Activated naive CD4-positive, alpha-beta T cell treated with anti-CD3 and anti-CD28 coated beads, Interleukin-2, amount 50 U/mL, for 72 hours (primary cell): ENCODE results near the gene JMY. TPM values are rescaled to one million over a fixed set of nuclear protein-coding genes. Genes with fewer than 3 reads are reported as not detected.

Experiments
- ATAC-seq, 2 donors: fragments of 150-1000 bp; cut with Tn5 transposase; 2 replicates each; pipeline ENCODE4 v1.10.0; 2021; ENCODE audit warnings: mild to moderate bottlenecking in 2 of 2, moderate library complexity in 2 of 2
- DNase-seq, 2 donors: peaks; one replicate each; pipeline ENCODE4 v3.0.0; 2021 to 2022; ENCODE audit warnings: low spot score in 2 of 2
- H3K27ac Mint-ChIP-seq, 2 donors: one replicate each; pipeline ENCODE4 v1.8.0; 2022; ENCODE audit warnings: mild to moderate bottlenecking in 2 of 2, mixed read lengths in 2 of 2
- H3K36me3 Mint-ChIP-seq, 2 donors: one replicate each; pipeline ENCODE4 v1.8.0; 2022; ENCODE audit warnings: mixed read lengths in 2 of 2
- H3K9me3 Mint-ChIP-seq, 2 donors: one replicate each; pipeline ENCODE4 v1.8.0; 2022; ENCODE audit warnings: mixed read lengths in 2 of 2
- total RNA-seq, 2 donors: library from RNA; stranded (reverse); gene quantifications; one replicate each; pipeline ENCODE4 v1.2.3, GENCODE V29; 2022

The JMY gene
- total RNA-seq, 2 donors from 2014 or later: 7.4 to 10.0 TPM

DNA sequence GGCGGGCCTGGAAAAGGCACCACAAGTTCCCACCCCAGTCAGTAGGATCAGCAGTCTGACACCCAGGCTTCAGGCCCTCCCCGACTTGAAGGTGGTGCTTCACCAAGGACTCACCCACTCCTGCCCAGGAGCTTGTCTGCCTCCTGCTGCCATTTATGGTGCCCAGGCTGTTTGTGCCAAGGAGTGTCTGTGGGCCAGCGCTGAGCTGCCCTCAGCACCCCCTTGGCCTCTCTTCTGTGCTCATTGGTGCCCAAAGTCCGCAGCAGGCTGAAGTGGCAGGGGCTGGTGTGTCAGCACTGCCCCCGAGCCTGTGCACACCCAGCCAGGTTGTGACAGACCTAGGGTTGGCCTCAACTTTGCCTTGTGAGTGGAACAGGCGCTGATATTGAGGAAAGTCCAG lies 23.5 kb downstream of the JMY start:
- no peak for DNase-seq
- Mint-ChIP-seq H3K36me3 (no peaks in the 10 kb centered on the region), H3K9me3 (no peaks in the 10 kb centered on the region), H3K27ac (no peak overlapping the region)
- ATAC-seq: no peak

- ATAC-seq (no peak), DNase-seq (no peak)
- no peak overlapping the region for H3K27ac Mint-ChIP-seq
- no peaks in the 10 kb centered on the region for H3K36me3 Mint-ChIP-seq
- H3K9me3 Mint-ChIP-seq: no peaks in the 10 kb centered on the region
Measured at GRCh38 chr5:79259810-79260209, 23.9 kb downstream of the JMY start.

GRCh38 chr5:79261897-79262296 lies 26.0 kb downstream of the JMY start:
- no peak for DNase-seq
- ATAC-seq: peak; percentile 49 to 61
- no peaks in the 10 kb centered on the region for H3K36me3 Mint-ChIP-seq

DNA sequence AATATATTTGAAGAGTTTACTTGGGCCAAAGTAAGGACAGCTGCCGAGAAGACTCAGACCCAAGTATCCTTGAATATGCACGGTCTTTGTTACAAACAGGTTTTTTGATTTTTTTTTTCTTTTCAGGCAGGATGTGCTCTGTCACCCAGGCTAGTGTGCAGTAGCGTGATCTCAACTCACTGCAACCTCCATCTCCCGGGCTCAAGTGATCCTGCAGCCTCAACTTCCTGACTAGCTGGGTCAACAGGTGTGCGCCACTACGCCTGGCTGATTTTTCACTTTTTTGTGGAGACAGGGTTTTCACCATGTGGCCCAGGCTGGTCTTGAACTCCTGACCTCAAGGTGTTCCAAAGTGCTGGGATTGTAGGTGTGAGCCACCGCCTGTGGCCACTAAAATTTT lies 27.4 kb downstream of the JMY start:
- Mint-ChIP-seq H3K36me3 (no peaks in the 10 kb centered on the region), H3K9me3 (no peaks in the 10 kb centered on the region), H3K27ac (no peak overlapping the region)
- ATAC-seq (peak in 1 of 2 donors; percentile 68), DNase-seq (no peak)

More at GRCh38 chr5:79261897-79262296, 26.0 kb downstream of the JMY start:
- H3K9me3 Mint-ChIP-seq: no peaks in the 10 kb centered on the region
- H3K27ac Mint-ChIP-seq: no peak overlapping the region

DNA sequence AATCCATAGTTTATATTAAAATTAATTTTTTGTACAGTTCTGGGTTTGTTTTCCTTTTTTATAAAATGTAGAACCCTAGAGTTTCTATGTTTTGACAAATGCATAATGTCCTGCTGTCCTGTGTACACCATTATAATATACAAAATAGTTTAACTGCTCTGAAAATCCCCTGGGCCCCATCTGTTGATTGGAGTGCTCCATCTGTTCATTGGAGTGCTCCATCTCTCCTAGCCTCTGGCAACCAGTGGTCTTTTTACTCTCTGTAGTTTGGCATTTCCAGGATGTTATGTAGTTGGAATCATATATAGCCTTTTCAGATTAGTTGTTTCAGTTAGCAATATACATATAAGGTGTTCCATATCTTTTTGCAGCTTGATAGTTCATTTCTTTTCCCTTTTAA lies 31.2 kb downstream of the JMY start:
- DNase-seq (no peak), ATAC-seq (no peak)
- Mint-ChIP-seq H3K27ac (no peak overlapping the region), H3K36me3 (no peaks in the 10 kb centered on the region), H3K9me3 (no peaks in the 10 kb centered on the region)

- ATAC-seq (no peak), DNase-seq (no peak)
- Mint-ChIP-seq H3K36me3 (no peaks in the 10 kb centered on the region), H3K9me3 (peaks cover 4% of the 10 kb centered on the region in 2 donors), H3K27ac (no peak overlapping the region)
Measured at GRCh38 chr5:79269733-79270166, 33.8 kb downstream of the JMY start.

DNA sequence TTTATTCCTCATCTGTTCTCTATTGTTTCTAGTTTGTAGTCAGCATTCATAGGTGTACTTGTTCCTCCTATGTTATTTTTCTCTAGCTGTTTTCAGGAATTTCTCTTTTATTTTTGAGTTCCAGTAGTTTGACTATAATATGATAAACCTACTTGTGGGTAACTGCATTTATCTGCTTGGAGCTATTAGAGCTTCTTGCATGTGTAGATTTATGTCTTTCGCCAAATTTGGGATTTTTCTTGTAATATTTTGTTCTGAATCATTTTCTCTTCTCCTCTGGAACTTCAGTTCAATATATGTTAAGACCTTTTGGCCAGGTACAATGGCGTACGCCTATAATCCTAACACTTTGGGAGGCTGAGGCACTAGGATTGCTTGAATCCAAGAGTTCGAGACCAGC lies 37.4 kb downstream of the JMY start:
- Mint-ChIP-seq H3K27ac (no peak overlapping the region), H3K9me3 (peaks cover 4 to 5% of the 10 kb centered on the region in 2 donors), H3K36me3 (no peaks in the 10 kb centered on the region)
- no peak for ATAC-seq
- DNase-seq: no peak

GRCh38 chr5:79284846-79285245 lies 48.9 kb downstream of the JMY start:
- H3K27ac Mint-ChIP-seq: no peak overlapping the region

DNA sequence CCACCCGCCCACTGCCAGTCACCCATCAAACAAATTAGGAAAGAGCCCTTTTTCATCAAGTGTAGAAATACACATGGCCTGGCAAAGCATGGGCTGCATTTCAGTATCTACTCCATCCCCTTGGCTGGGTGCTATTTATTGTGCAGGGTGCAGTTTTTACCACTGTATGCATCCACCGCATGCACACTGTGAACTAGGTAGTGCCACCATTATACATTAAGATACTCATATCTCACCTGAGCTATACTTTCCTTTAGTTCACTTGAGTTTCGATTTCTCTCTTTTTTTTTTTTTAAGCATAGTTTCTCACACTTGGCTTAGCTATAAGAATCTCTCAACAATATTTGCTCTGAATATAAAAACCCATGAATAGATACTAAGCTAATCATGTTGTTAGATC lies 49.4 kb downstream of the JMY start:
- DNase-seq (no peak), ATAC-seq (peak in 1 of 2 donors; percentile 63)
- Mint-ChIP-seq H3K36me3 (peaks cover 12 to 16% of the 10 kb centered on the region in 2 donors), H3K9me3 (peaks cover 0 to 3% of the 10 kb centered on the region in 2 donors), H3K27ac (no peak overlapping the region)

More at GRCh38 chr5:79284846-79285245, 48.9 kb downstream of the JMY start:
- no peak for ATAC-seq
- peaks cover 14 to 16% of the 10 kb centered on the region in 2 donors for H3K36me3 Mint-ChIP-seq
- peaks cover 0 to 3% of the 10 kb centered on the region in 2 donors for H3K9me3 Mint-ChIP-seq
- no peak for DNase-seq

GRCh38 chr5:79285833-79286232 lies 49.9 kb downstream of the JMY start:
- Mint-ChIP-seq H3K36me3 (peaks cover 12 to 16% of the 10 kb centered on the region in 2 donors), H3K9me3 (peaks cover 0 to 3% of the 10 kb centered on the region in 2 donors), H3K27ac (no peak overlapping the region)
- ATAC-seq (no peak), DNase-seq (no peak)

GRCh38 chr5:79287380-79287779 lies 51.4 kb downstream of the JMY start:
- Mint-ChIP-seq H3K36me3 (peaks cover 10 to 12% of the 10 kb centered on the region in 2 donors), H3K9me3 (peaks cover 0 to 3% of the 10 kb centered on the region in 2 donors), H3K27ac (no peak overlapping the region)
- DNase-seq (no peak), ATAC-seq (no peak)

GRCh38 chr5:79287907-79288306 lies 52.0 kb downstream of the JMY start:
- H3K27ac Mint-ChIP-seq: no peak overlapping the region
- no peaks in the 10 kb centered on the region for H3K9me3 Mint-ChIP-seq
- peak in 1 of 2 donors; percentile 54 for ATAC-seq
- no peak for DNase-seq
- peaks cover 8 to 10% of the 10 kb centered on the region in 2 donors for H3K36me3 Mint-ChIP-seq

- Mint-ChIP-seq H3K36me3 (no peaks in the 10 kb centered on the region), H3K9me3 (no peaks in the 10 kb centered on the region), H3K27ac (no peak overlapping the region)
- DNase-seq (no peak), ATAC-seq (no peak)
Measured at GRCh38 chr5:79295029-79295428, 59.1 kb downstream of the JMY start.

DNA sequence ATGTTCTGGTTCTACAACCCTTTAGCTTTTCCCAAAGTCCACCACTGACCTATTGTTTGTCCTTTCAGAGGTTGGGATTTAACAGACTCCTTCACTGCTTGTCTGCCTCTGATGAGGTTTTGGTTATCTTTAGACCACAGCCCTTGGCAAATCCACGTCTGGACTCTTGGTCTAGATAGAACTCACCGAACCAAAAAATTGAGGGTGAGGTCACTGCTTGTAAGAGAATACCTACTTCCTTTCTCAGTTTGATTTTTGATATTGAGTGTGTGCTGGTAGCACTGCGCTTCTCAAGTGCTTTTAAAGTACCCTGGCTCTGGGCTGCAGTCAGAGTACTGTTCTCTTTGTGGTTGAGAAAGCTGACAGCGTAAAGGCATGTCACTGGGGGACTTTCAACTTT lies 61.7 kb downstream of the JMY start:
- H3K36me3 Mint-ChIP-seq: peaks cover 0 to 6% of the 10 kb centered on the region in 2 donors
- no peak for ATAC-seq
- DNase-seq: no peak
- H3K27ac Mint-ChIP-seq: no peak overlapping the region
- no peaks in the 10 kb centered on the region for H3K9me3 Mint-ChIP-seq

- no peaks in the 10 kb centered on the region for H3K9me3 Mint-ChIP-seq
- peaks cover 0 to 6% of the 10 kb centered on the region in 2 donors for H3K36me3 Mint-ChIP-seq
- DNase-seq: no peak
- no peak overlapping the region for H3K27ac Mint-ChIP-seq
- no peak for ATAC-seq
Measured at GRCh38 chr5:79301046-79301712, 65.2 kb downstream of the JMY start.

GRCh38 chr5:79302454-79302853 lies 66.5 kb downstream of the JMY start:
- no peaks in the 10 kb centered on the region for H3K9me3 Mint-ChIP-seq
- peaks cover 0 to 15% of the 10 kb centered on the region in 2 donors for H3K36me3 Mint-ChIP-seq
- DNase-seq: no peak
- ATAC-seq: no peak
- H3K27ac Mint-ChIP-seq: no peak overlapping the region

DNA sequence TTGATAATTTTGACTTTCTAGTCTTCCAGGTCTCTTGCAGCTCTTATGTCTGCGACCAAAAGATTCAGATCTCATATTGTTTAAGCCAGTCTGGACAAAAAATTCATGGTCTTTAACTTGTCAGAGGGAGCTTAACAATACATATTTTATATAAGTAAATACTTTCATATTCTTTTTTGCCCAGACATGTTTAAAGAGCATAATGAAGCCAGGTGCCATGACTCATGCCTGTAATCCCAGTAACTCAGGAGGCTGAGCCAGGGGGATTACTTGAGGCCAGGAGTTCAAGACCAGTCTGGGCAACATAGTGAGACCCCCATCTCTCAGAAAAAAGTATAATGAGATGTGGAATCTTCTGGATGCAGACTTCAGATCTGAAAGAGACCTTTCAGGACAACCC lies 69.8 kb downstream of the JMY start:
- DNase-seq: no peak
- H3K9me3 Mint-ChIP-seq: no peaks in the 10 kb centered on the region
- H3K36me3 Mint-ChIP-seq: peaks cover 0 to 15% of the 10 kb centered on the region in 2 donors
- ATAC-seq: no peak
- no peak overlapping the region for H3K27ac Mint-ChIP-seq

- Mint-ChIP-seq H3K36me3 (no peaks in the 10 kb centered on the region), H3K9me3 (no peaks in the 10 kb centered on the region), H3K27ac (peak overlapping the region in 1 of 2 donors; percentile 45)
- ATAC-seq (no peak), DNase-seq (no peak)
Measured at GRCh38 chr5:79318935-79319614, 83.1 kb downstream of the JMY start.
